ENCODE data around the gene TRPV2. TPM values are rescaled to one million over a fixed set of nuclear protein-coding genes. Genes with fewer than 3 reads are reported as not detected.

Gene TRPV2
- total and polyA plus RNA-seq, 10 of the 15 experiments (the other 5 are each of a cell fraction or from before 2014, with no cell fraction given) = 8.9 to 94.4 (median 54.1) TPM

DNA sequence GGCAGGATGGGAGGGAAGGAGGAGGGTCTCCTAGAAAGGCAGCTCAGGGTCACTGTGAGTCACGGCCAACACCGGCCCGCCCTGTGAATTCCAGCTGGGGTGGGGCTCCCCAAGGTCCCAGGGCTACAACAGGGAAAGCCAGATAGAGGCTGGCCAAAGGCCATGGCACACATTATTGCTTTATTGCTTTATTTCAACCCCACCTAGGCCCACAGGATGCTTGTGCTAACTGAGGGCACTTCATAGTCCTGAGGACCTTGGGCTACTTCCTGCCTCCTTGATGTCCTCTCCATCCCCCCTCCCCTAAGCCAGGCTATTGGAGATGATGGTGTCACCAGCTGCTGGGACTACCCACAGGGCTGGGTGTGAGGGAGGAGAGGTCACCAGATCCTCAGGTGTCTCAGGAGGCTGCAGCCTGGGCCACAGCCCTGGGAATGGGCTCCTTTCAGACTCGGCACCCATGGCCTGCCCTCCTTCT lies 50.5 kb downstream of the TRPV2 start (continued):
- TF ChIP-seq SUPT20H (IDR thresholded peaks at IDR 0.05; ENCODE audit: borderline replicate concordance, control insufficient read depth, low read depth, low read length) (no peak), CBFB (IDR thresholded peaks at IDR 0.05; ENCODE audit: low read depth) (no peak)

DNA sequence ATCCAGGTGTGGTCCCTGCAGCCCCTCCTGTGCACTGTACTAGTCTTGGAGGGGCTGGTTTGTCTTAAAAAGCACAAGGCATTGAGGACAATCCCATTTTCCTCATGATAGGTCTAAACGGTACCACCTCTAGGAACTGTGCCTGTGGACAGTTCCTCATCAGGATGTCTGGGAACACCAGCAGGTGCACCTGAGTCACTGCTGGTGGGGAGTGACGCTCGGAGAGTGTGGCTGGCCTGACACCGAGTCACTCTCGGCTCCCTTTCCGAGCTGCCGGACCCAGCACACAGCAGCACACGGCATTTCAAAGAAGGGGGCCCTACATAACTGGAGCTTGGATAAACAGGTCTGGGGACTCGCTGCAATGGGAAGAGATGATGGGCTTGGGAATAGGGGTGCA lies 51.0 kb downstream of the TRPV2 start:
- CTCF ChIA-PET = no interaction called here
- no peak for ATAC-seq

More for the DNA sequence above, 51.0 kb downstream of the TRPV2 start:
- no peak overlapping the region for H3K4me2 ChIP-seq (ENCODE audit: control insufficient read depth, insufficient read depth)
- in situ Hi-C loops (cut with MboI) = no loop called here
- ChIA-PET POLR2A (no interaction called here), SMC1A (ENCODE audit: uncharacterized antibody, unreplicated experiment) (no interaction called here), RAD21 (ENCODE audit: unreplicated experiment) (no interaction called here)
- no peaks in the 10 kb centered on the region for H4K20me1 ChIP-seq (ENCODE audit: control insufficient read depth, insufficient read depth)
- no peak for FAIRE-seq
- no peaks in the 10 kb centered on the region for H3K79me2 ChIP-seq (ENCODE audit: control insufficient read depth, insufficient read depth, low read length)
- WGBS (ENCODE audit: insufficient coverage, insufficient replicate concordance, low lambda C conversion rate, missing lambda C conversion rate) = 80% methylated on average over 9 of the region's 9 CpGs
- H3K27me3 ChIP-seq (replicated peaks in 1 of 2; ENCODE audit: control insufficient read depth in 2 of 2, insufficient read depth in 2 of 2, low read length in 1 of 2) = no peaks in the 10 kb centered on the region
- no peak overlapping the region for H2AFZ ChIP-seq (ENCODE audit: control insufficient read depth, low read depth, low read length)
- H3K4me1 ChIP-seq (ENCODE audit: control insufficient read depth, insufficient read depth, low read length) = no peaks in the 10 kb centered on the region
- H3K4me3 ChIP-seq = no peak overlapping the region
- no peaks in the 10 kb centered on the region; a peak in 1 of 4 replicates for H3K36me3 ChIP-seq (ENCODE audit: control insufficient read depth in 2 of 2, insufficient read depth in 2 of 2, low read length in 1 of 2)
- intact Hi-C loops (cut with micrococcal nuclease; ENCODE audit: unreplicated experiment) = no loop called here
- no peaks in the 10 kb centered on the region for H3K9me3 ChIP-seq (replicated peaks; ENCODE audit: control insufficient read depth, insufficient read depth, low read length)
- no peak for DNase-seq (ENCODE audit: low read depth, low spot score)
- TF ChIP-seq EGR1 (IDR thresholded peaks at IDR 0.05; ENCODE audit: borderline replicate concordance in 1 of 2, low read depth in 2 of 2, low read length in 2 of 2) (no peak), RFX5 (IDR thresholded peaks at IDR 0.05; ENCODE audit: low read depth, low read length) (no peak), CBFB (IDR thresholded peaks at IDR 0.05; ENCODE audit: low read depth) (no peak), TAF1 (IDR thresholded peaks at IDR 0.05; ENCODE audit: borderline replicate concordance, low read depth, low read length) (no peak), MTA3 (IDR thresholded peaks at IDR 0.05; ENCODE audit: borderline replicate concordance, low read length) (no peak), EP300 (IDR thresholded peaks at IDR 0.05; ENCODE audit: borderline replicate concordance in 1 of 2, control insufficient read depth in 1 of 2, low read depth in 2 of 2, low read length in 2 of 2) (no peak), RCOR1 (conservative IDR thresholded peaks at IDR 0.05; ENCODE audit: low read depth, low read length) (no peak), BACH1 (IDR thresholded peaks at IDR 0.05; ENCODE audit: borderline replicate concordance) (no peak), RAD21 (IDR thresholded peaks at IDR 0.05; ENCODE audit: insufficient read depth, low read depth, low read length) (no peak), CREM (IDR thresholded peaks at IDR 0.05; ENCODE audit: low read depth) (no peak), EZH2 (IDR thresholded peaks at IDR 0.05; ENCODE audit: borderline replicate concordance, control insufficient read depth, low read depth, low read length) (no peak), POLR2AphosphoS5 (IDR thresholded peaks at IDR 0.05; ENCODE audit: low read length) (no peak)
- TF ChIP-seq, protein P1, sequence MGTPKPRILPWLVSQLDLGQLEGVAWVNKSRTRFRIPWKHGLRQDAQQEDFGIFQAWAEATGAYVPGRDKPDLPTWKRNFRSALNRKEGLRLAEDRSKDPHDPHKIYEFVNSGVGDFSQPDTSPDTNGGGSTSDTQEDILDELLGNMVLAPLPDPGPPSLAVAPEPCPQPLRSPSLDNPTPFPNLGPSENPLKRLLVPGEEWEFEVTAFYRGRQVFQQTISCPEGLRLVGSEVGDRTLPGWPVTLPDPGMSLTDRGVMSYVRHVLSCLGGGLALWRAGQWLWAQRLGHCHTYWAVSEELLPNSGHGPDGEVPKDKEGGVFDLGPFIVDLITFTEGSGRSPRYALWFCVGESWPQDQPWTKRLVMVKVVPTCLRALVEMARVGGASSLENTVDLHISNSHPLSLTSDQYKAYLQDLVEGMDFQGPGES (IDR thresholded peaks at IDR 0.05) = no peak
- TF ChIP-seq, protein P2, sequence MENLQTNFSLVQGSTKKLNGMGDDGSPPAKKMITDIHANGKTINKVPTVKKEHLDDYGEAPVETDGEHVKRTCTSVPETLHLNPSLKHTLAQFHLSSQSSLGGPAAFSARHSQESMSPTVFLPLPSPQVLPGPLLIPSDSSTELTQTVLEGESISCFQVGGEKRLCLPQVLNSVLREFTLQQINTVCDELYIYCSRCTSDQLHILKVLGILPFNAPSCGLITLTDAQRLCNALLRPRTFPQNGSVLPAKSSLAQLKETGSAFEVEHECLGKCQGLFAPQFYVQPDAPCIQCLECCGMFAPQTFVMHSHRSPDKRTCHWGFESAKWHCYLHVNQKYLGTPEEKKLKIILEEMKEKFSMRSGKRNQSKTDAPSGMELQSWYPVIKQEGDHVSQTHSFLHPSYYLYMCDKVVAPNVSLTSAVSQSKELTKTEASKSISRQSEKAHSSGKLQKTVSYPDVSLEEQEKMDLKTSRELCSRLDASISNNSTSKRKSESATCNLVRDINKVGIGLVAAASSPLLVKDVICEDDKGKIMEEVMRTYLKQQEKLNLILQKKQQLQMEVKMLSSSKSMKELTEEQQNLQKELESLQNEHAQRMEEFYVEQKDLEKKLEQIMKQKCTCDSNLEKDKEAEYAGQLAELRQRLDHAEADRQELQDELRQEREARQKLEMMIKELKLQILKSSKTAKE (IDR thresholded peaks at IDR 0.05; ENCODE audit: low read depth, poor library complexity, severe bottlenecking) = no peak
- TF ChIP-seq, protein P3, sequence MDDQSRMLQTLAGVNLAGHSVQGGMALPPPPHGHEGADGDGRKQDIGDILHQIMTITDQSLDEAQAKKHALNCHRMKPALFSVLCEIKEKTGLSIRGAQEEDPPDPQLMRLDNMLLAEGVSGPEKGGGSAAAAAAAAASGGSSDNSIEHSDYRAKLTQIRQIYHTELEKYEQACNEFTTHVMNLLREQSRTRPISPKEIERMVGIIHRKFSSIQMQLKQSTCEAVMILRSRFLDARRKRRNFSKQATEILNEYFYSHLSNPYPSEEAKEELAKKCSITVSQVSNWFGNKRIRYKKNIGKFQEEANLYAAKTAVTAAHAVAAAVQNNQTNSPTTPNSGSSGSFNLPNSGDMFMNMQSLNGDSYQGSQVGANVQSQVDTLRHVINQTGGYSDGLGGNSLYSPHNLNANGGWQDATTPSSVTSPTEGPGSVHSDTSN (IDR thresholded peaks at IDR 0.05; ENCODE audit: insufficient replicate concordance, low read depth, low read length) = no peak
- TF ChIP-seq, protein P4, sequence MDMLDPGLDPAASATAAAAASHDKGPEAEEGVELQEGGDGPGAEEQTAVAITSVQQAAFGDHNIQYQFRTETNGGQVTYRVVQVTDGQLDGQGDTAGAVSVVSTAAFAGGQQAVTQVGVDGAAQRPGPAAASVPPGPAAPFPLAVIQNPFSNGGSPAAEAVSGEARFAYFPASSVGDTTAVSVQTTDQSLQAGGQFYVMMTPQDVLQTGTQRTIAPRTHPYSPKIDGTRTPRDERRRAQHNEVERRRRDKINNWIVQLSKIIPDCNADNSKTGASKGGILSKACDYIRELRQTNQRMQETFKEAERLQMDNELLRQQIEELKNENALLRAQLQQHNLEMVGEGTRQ (IDR thresholded peaks at IDR 0.05; ENCODE audit: borderline replicate concordance, low read depth, low read length) = no peak
- no peak overlapping the region for H3K27ac ChIP-seq (ENCODE audit: control insufficient read depth, insufficient read depth)
- BruUV-seq (replicated peaks) = no TSS peak
- H3K9ac ChIP-seq (ENCODE audit: control insufficient read depth, insufficient read depth, low read length) = no peak overlapping the region

All from GM12878 (cell line).